PC-3 (cell line): ENCODE results near the gene CMTM6. TPM values are rescaled to one million over a fixed set of nuclear protein-coding genes. Genes with fewer than 3 reads are reported as not detected.

ENCODE experiments used
- ATAC-seq: fragments of 200-7000 bp; cut with Tn5 transposase; 2 replicates; pipeline ENCODE4 v1.9.1; 2020; ENCODE audit warnings: mild to moderate bottlenecking, moderate library complexity
- BruUV-seq: library from RNA; stranded (reverse); fragments of 400-500 nt; replicated peaks from 2 replicates; lab custom pipeline; 2021; lab: Mats Ljungman, UMichigan
- CTCF ChIA-PET: fragments of 300-600 bp; sonication (Branson Sonifier 250); formaldehyde crosslinking; loops from one replicate; lab custom pipeline; 2022; ENCODE audit warnings: antibody characterized with exemption; lab: Charles Lee
- POLR2A ChIA-PET: fragments of 300-600 bp; sonication (Branson Sonifier 250); formaldehyde crosslinking; loops from one replicate; lab custom pipeline; 2022; ENCODE audit warnings: antibody characterized with exemption; ENCODE audit not compliant: unreplicated experiment; lab: Charles Lee
- DNase-seq: peaks from one replicate; pipeline ENCODE4 v3.0.0-alpha.2; 2015
- H2AFZ ChIP-seq: fragments of 300-600 bp; sonication (generic); 2 replicates; pipeline ENCODE4 v1.6.0; 2016; ENCODE audit warnings: antibody characterized with exemption, low read length
- H3F3A ChIP-seq: fragments of 300-600 bp; sonication (generic); one replicate; pipeline ENCODE4 v1.6.0; 2017; ENCODE audit warnings: antibody characterized with exemption, low read length, control low read depth, mild to moderate bottlenecking; ENCODE audit not compliant: unreplicated experiment
- H3K27ac ChIP-seq: fragments of 300-600 bp; sonication (generic); 2 replicates; pipeline ENCODE4 v1.5.1; 2016; ENCODE audit warnings: mild to moderate bottlenecking, low read length
- H3K27me3 ChIP-seq: fragments of 300-600 bp; sonication (generic); 2 replicates; pipeline ENCODE4 v1.6.1; 2016; ENCODE audit warnings: low read length, mixed read lengths
- H3K36me3 ChIP-seq: fragments of 300-600 bp; sonication (generic); 2 replicates; pipeline ENCODE4 v1.6.1; 2016; ENCODE audit warnings: low read depth, mixed run types, low read length, mixed read lengths
- H3K4me1 ChIP-seq: fragments of 300-600 bp; sonication (generic); 2 replicates; pipeline ENCODE4 v1.5.1; 2016; ENCODE audit warnings: low read length; ENCODE audit not compliant: insufficient read depth
- H3K4me2 ChIP-seq: fragments of 300-600 bp; sonication (generic); 2 replicates; pipeline ENCODE4 v1.6.0; 2016; ENCODE audit warnings: low read length
- H3K4me3 ChIP-seq: fragments of 300-600 bp; sonication (generic); 2 replicates; pipeline ENCODE4 v1.5.1; 2016; ENCODE audit warnings: mild to moderate bottlenecking, low read length, mixed read lengths
- H3K79me2 ChIP-seq: fragments of 300-600 bp; sonication (generic); 2 replicates; pipeline ENCODE4 v1.6.1; 2017; ENCODE audit warnings: low read length, mixed read lengths
- H3K9ac ChIP-seq: fragments of 300-600 bp; sonication (generic); 2 replicates; pipeline ENCODE4 v1.6.0; 2016; ENCODE audit warnings: mild to moderate bottlenecking, low read length
- H3K9me2 ChIP-seq: fragments of 300-600 bp; sonication (generic); replicated peaks from 2 replicates; pipeline ENCODE4 v1.6.1; 2016; ENCODE audit warnings: mixed run types, low read length, mixed read lengths
- H3K9me3 ChIP-seq: fragments of 300-600 bp; sonication (generic); 2 replicates; pipeline ENCODE4 v1.6.1; 2016; ENCODE audit warnings: low read length, mixed read lengths
- H4K20me1 ChIP-seq: fragments of 300-600 bp; sonication (generic); 2 replicates; pipeline ENCODE4 v1.6.1; 2016; ENCODE audit warnings: low read length, mixed read lengths
- CTCF ChIP-seq: fragments of 300-600 bp; sonication (generic); conservative IDR thresholded peaks from 2 replicates; pipeline ENCODE4 v1.5.1; 2017; ENCODE audit warnings: antibody characterized with exemption, low read depth, mild to moderate bottlenecking, low read length
- EZH2 ChIP-seq: fragments of 300-600 bp; sonication (generic); IDR thresholded peaks from one replicate; pipeline ENCODE4 v1.6.1; 2017; ENCODE audit warnings: antibody characterized with exemption, mild to moderate bottlenecking, low read length; ENCODE audit not compliant: unreplicated experiment
- EZH2phosphoT487 ChIP-seq: fragments of 300-600 bp; sonication (generic); IDR thresholded peaks from 2 replicates; pipeline ENCODE4 v1.6.1; 2018; ENCODE audit warnings: mild to moderate bottlenecking, antibody characterized with exemption, low read length, borderline replicate concordance
- intact Hi-C: fragments of 100-400 bp; cut with micrococcal nuclease; formaldehyde crosslinking; loops from 2 replicates; pipeline ENCODE4 v1.9.0; 2023
- total RNA-seq: library from RNA; depleted of rRNA; stranded (reverse); fragments of >200 nt; gene quantifications from 2 replicates; pipeline ENCODE4 v1.2.3, GENCODE V29; 2014

Gene CMTM6
- total RNA-seq, 1 experiment from 2014 or later = 67.4 TPM

DNA sequence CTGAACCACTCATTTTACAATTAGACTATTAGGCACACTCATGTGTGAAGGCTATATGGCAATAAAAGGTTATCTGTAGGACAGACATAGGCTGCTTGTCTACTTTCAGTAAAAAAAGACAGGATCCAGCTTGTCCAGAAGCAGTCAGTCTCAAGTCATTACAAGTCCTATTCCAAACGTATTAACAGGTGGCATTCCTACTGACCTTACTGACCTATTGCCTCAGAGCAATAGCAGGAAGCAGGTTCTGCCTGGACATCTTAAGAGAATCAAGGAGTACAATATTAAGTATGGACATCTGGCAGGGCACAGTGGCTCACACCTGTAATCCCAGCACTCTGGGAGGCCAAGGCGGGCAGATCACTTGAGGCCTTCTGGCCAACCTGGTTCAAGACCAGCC lies 7.0 kb downstream of the CMTM6 start:
- H3K79me2 ChIP-seq = peaks cover 27% of the 10 kb centered on the region
- H2AFZ ChIP-seq = no peak overlapping the region
- DNase-seq (no peak), ATAC-seq (no peak)
- H3K9ac ChIP-seq = no peak overlapping the region
- no peaks in the 10 kb centered on the region for H3K9me3 ChIP-seq
- H3K4me2 ChIP-seq = no peak overlapping the region
- POLR2A ChIA-PET = no interaction called here
- H3K27ac ChIP-seq = no peak overlapping the region
- BruUV-seq = no TSS peak
- H3K36me3 ChIP-seq = no peaks in the 10 kb centered on the region
- H3K4me1 ChIP-seq = 0 out of 2 replicates have a peak, but pooled peaks cover 3% of the 10 kb centered on the region
- H4K20me1 ChIP-seq = 0 out of 2 replicates have a peak, but pooled peaks cover 3% of the 10 kb centered on the region
- TF ChIP-seq CTCF (no peak), EZH2 (no peak), EZH2phosphoT487 (no peak)
- no peaks in the 10 kb centered on the region for H3K27me3 ChIP-seq
- no peak overlapping the region for H3K4me3 ChIP-seq
- intact Hi-C loops = no loop called here
- H3F3A ChIP-seq = no peaks in the 10 kb centered on the region
- CTCF ChIA-PET = interaction anchor here (0.5 kb wide), 1 partner anchor 601 kb away, joined by 4 read pairs; no protein-coding TSS in a partner anchor
- no peaks in the 10 kb centered on the region for H3K9me2 ChIP-seq

- H3K79me2 ChIP-seq = peaks cover 21% of the 10 kb centered on the region
- DNase-seq = no peak
- no peaks in the 10 kb centered on the region for H3K9me2 ChIP-seq
- POLR2A ChIA-PET = no interaction called here
- H3K4me2 ChIP-seq = no peak overlapping the region
- H4K20me1 ChIP-seq = no peaks in the 10 kb centered on the region
- H3F3A ChIP-seq = no peaks in the 10 kb centered on the region
- no peak overlapping the region for H3K9ac ChIP-seq
- no peak overlapping the region for H3K27ac ChIP-seq
- CTCF ChIA-PET = interaction anchor here (0.5 kb wide), 1 partner anchor 600 kb away, joined by 4 read pairs; no protein-coding TSS in a partner anchor
- no peak overlapping the region for H2AFZ ChIP-seq
- H3K36me3 ChIP-seq = no peaks in the 10 kb centered on the region
- no peaks in the 10 kb centered on the region for H3K27me3 ChIP-seq
- intact Hi-C loops = no loop called here
- BruUV-seq = no TSS peak
- no peaks in the 10 kb centered on the region for H3K9me3 ChIP-seq
- ATAC-seq = no peak
- H3K4me3 ChIP-seq = no peak overlapping the region
- H3K4me1 ChIP-seq = no peaks in the 10 kb centered on the region
- TF ChIP-seq EZH2phosphoT487 (no peak), EZH2 (no peak), CTCF (no peak)
Observed at GRCh38 chr3:32495085-32495484, 7.6 kb downstream of the CMTM6 start.
